ENCODE measurements around the gene FOXP1.
"Not testable (repeated sequence)": the region's sequence is repeated elsewhere in the genome, so short reads cannot be mapped to it uniquely, and the experiment has no call there.

FOXP1 gene

DNA sequence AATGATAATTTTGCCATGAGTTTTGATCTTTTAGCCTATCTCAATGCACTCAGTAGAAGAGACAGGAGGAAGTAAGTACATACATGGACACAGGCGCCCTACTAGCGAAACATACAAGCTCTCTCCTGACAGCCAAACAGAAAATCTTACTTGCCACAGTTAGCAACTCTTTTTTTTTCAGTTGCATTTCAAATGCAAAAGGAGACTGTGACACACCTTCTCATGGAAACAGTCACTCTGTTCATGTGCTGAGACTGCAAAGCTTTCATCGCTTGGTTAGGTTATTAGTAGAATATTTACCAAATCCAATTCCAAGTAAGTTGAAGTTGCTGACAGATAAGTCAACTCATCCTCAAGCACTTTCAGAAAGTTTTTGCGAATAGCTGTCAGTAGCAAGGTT lies 223.3 kb downstream of the FOXP1 start:
- no peak for DNase-seq

- DNase-seq = no peak
Measured at GRCh38 chr3:71358243-71358642, 225.3 kb downstream of the FOXP1 start.

DNA sequence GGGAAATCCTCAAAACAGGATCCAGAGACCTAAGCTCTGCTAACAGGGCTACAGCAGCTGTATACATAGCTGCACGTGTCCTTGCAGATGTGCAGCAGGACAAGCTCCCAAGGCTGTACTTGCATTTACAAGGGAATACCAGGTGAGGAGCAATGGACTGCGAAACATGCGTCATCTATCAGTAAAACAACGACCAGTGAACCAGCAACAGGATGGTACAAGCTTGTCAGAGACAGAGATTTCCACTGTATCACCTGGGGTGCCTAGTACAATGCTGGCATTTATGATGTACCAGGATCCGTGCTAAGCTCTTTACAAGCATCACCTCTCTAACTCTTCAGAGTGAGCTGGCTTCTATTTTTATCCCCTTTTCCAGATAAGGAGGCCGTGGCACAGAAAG lies 227.3 kb downstream of the FOXP1 start:
- no peak for DNase-seq

GRCh38 chr3:71355862-71356261 lies 227.7 kb downstream of the FOXP1 start:
- no peak for DNase-seq

DNA sequence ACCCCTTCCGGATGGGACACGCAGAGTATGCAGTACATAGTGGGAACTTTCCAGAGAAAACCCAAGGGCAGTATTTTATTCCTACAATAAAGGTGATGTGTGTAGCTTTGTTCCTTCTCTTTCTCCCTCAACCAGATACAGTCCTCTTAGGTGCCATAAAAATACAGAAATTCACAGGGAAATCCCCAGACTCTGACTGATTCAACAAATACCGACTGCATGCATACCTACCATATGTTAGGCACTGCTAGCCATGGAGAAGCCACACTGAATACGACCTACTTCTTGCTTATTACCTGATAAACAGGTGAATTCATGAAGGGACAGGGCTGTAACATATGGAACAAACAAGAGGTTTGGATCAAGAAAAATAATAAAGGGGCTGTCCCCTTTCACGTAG lies 228.5 kb downstream of the FOXP1 start:
- DNase-seq = no peak

GRCh38 chr3:71351403-71352149 lies 232.0 kb downstream of the FOXP1 start:
- DNase-seq = no peak

DNA sequence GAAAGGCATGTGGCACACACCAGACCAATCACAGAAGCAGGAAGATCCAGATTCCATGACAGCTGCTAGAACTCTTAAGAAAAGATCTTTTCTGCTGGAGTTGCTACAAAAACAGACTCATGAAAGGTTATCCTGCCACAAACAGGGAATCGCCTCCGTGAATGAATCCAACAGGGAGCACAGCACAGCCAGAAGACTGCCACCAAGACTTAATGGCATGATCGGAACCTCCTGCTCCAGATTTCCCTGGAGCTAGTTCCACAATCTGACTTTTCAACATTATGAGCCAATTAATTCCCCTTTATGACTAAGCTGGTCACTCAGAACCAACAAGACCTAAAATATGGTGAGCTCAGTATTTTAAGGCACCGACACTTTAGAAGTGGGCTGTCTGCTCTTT lies 232.5 kb downstream of the FOXP1 start:
- no peak for DNase-seq

DNA sequence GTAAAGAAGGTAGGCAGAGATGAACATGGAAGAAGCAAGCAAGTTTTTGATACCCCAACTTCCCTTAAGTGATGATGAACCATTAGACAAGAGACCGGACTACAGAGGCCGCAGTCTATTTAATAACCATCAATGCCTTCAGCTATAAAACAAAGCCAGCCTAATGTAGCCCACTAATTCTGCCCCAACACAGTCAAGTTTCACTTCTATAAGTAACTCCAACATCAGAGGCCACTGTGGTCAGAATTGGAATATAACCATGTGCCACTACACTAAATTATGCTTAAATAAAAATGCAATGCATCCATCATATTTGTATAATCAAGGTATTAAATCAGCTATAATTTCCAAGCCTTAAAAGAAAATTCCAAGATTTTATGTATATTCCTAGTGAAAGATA lies 234.7 kb downstream of the FOXP1 start:
- DNase-seq = no peak

DNA sequence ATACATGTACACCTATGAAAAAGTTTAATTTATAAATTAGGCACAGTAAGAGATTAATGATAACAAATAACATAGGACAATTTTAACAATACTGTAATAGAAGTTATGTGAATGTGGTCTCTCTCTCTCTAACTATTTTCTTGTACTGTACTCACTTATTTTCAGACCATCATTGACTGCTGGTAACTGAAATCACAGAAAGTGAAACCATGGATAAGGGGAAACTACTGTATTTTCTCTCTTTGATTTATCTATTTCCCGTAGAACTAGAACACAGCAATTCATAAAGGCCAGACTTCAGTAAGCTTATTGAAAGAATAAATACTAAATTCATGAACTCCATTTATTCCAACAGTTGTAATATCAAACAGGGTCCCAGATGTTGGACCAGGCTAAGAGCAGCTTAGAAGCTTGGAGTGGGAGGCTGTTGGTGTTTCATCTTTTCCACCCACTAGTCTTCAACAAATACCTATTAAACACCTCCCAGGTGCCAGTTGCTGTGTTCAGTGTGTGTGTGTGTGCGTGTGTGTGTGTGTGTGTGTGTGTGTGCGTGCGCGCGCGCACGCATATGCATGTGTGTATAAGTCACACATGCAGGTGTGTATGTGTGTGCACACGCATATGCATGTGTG lies 235.4 kb downstream of the FOXP1 start:
- no peak for DNase-seq

GRCh38 chr3:71346061-71346460 lies 237.5 kb downstream of the FOXP1 start:
- DNase-seq = no peak

- DNase-seq = no peak
Measured at GRCh38 chr3:71345429-71346040, 238.0 kb downstream of the FOXP1 start.

GRCh38 chr3:71341721-71342120 lies 241.8 kb downstream of the FOXP1 start:
- DNase-seq = no peak

DNA sequence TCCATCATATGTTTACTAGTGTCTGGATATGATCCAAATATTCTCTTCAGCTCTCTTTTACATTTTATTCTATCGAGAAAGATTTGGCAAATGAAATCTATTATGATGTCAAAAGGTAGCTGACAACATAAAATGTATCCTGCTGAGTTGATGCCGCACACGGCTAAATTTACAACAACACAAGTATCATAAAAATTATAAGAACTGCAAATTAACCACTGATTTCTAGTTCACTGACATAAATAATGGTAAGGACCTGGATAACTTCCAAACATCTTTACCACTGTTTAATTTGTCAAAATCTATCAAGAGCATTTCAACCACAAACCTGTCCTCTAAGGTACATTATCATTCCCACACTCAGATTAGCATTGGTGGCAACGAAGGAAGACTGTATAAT lies 244.5 kb downstream of the FOXP1 start:
- no peak for DNase-seq

GRCh38 chr3:71332813-71333212 lies 250.7 kb downstream of the FOXP1 start:
- DNase-seq = no peak

DNA sequence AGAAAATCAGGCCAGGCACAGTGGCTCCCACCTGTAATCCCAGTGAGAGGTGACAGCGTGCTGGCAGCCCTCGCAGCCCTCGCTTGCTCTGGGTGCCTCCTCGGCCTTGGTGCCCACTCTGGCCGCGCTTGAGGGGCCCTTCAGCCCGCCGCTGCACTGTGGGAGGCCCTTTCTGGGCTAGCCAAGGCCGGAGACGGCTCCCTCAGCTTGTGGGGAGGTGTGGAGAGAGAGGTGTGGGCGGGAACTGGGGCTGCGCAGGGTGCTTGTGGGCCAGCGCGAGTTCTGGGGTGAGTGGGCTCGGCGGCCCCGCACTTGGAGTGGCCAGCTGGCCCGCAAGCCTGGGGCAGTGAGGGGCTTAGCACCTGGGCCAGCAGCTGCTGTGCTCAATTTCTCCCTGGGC lies 252.6 kb downstream of the FOXP1 start:
- no peak for DNase-seq

- DNase-seq = no peak
Measured at GRCh38 chr3:71330505-71330904, 253.0 kb downstream of the FOXP1 start.

DNA sequence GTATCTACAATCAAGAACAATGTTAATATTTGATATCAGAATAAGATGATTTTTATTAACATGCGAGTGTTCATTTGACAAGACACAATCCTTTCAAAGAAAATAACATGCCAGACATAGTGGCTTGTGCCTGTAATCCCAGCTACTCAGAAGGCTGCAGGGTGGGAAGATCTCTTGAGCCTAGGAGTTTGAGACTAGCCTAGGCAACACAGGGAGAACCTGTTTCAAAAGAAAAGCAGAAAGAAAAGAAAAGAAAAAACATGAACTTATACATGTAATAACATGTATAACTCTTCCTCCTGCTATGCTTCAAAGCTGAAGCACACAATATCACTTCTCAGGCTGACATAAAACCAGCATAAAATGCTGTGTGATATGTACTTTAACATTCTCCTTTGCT lies 253.7 kb downstream of the FOXP1 start:
- DNase-seq = no peak

- DNase-seq = no peak
Measured at GRCh38 chr3:71328926-71329325, 254.6 kb downstream of the FOXP1 start.

DNA sequence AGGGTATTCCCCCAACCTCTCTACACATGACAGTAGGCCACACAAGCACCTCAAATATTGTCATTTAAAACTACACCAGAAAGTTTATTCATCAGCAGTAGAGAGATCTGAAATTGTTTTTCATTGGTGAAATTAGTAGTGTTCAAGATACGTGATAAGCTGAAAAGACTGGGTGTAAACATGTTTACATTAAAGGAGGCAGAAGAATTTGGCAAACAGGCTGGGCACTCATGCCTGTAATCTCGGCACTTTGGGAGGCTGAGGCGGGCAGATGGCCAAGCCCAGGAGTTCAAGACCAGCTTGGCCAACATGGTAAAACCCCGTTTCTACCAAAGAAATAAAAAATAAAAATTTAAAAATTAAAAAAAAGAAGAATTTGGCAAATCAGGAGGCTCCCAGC lies 255.6 kb downstream of the FOXP1 start:
- DNase-seq = no peak

GRCh38 chr3:71325715-71326114 lies 257.8 kb downstream of the FOXP1 start:
- DNase-seq = no peak

DNA sequence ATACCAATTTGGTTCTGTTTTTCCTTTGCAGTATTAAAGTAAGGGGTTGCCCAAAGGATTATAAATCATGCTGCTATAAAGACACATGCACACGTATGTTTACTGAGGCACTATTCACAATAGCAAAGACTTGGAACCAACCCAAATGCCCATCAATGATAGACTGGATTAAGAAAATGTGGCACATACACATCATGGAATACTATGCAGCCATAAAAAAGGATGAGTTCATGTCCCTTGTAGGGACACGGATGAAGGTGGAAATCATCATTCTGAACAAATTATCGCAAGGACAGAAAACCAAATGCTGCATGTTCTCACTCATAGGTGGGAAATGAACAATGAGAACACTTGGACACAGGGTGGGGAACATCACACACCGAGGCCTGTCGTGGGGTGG lies 259.3 kb downstream of the FOXP1 start:
- DNase-seq = not testable (repeated sequence)

DNA sequence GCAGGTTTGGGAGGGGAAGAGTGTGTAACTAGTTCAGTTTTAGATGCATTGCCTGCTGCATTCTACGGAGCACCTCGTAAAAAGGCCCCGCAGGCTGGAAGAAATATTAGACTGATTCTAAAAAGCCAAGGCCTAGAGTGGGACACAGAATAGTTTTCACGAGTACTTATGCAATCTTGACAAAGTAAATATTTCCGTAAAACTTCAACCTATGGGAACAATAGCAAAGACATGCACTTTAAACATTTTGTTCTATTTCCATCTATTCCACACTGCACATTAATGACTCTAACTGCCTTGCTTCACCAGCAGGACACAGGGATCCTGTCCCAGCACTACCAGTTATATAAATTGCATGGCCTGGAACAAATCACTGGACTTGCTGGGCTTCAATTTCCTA lies 260.0 kb downstream of the FOXP1 start:
- DNase-seq = no peak

- no peak for DNase-seq
Measured at GRCh38 chr3:71322154-71322553, 261.4 kb downstream of the FOXP1 start.

GRCh38 chr3:71319771-71320170 lies 263.8 kb downstream of the FOXP1 start:
- DNase-seq = no peak

DNA sequence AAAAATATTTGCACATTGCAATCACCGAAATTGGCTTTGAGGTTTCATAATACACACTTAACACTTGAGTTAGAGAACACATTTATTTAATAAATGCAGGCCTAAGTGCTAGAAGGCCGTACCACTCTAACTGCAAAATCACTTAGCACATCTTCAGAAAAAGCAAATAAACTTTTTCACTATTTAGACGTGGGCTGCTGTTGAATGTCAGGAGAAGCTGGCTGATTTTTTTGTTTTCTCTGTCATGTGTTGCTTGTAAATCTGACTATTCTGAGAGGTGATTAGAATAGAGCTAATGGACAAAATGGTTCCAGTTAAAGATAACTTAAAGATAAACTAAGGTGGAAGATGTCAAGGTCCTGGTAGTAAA lies 265.1 kb downstream of the FOXP1 start:
- DNase-seq = no peak
